NCI-H345 treated with DMSO at 0.1 percent for 48 hours (cell line): Measurements from ENCODE around the gene PRKRA.
A peak's percentile ranks its signal among the peaks of the same experiment; 100 is the strongest.
"Not testable (repeated sequence)": the region's sequence is repeated elsewhere in the genome, so short reads cannot be mapped to it uniquely, and the experiment has no call there.

Experiments used
- DNase-seq: peaks from one replicate; lab custom pipeline; 2025; ENCODE audit not compliant: unreplicated experiment; lab: John Stamatoyannopoulos, UW

Gene PRKRA

DNA sequence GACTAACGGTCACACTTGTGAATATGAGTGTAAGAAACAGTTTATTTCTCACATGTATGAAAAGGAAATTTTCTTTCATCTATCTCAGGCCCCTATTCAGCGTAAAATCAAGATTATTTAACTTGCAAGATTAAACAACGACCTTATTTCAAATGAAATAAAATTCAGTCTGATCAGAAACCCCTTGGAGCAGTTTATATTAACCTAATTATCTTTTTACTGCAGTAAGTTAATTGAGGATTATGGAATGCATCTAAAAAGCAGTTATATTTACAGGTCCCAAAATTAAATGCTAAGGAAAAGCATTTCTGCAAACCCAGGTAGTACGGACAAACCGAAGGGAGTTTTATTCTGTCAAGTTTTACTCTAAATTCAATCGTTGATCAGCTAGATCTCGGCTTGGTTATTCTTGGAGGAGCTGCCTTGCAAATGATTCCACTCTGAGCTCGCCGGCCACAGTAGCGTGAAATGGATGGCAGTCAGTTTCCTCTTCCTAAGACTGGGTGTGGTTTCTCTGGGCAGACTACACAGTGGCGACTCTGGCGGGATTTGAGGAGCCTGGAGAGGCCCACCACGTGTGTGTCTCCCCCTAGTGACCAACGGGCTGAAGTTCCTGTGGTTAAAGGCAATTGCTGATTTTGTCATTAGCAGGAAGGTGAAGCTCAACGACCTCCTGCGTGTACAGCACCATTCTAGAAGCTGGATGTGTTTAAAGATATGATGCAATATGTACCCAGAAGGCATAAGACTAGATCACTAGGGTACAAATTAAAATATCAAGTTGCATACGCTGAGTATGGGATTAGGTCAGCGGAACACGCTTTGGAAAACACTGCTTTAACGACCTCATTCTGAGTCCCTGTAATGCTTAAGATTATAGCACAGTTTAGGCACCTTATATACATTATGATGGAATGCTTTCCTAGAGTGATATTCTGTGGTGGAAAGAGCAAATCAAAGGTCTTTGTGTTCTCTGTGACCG lies 36.4 kb downstream of the PRKRA start:
- peak; percentile 96 for DNase-seq

DNA sequence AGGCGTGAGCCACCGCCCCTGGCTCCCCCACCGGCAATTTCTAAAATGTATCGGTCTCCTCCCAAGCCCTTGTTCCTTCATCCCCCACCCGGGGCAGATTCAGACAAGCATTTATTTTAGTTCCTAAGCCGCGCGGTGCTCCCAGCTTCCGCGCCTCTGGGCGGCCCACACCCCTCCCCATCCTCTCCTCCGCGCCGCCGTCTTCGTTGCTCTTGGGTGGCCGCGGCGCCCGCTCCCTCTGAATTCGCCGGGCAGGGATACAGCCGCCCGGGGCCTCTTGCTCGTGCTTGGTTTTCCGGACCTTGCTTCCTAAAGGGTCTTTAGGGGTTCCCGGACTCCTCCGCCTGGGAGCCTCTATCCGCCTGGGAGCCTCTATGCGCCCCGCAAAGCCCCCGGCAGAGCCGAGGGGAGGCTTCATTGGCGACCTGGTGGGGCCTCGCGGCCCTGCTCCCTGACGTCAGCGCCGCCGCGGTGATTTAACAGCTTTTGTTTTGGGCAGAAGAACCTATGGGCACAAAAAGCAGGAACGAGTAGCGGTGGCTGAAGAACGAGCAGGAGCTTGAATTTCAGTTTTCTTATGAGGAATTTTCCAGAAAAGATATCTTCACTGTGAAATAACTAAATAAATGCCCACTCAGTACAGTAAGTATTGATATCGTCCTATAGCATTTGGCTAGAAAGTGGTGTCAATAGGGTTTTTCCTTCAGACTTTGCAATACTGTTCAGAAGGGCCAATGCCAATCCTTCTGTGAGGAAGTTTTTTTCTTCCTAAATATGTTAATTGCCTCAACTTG lies 37.3 kb downstream of the PRKRA start:
- peak; percentile 79 for DNase-seq

GRCh38 chr2:178412453-178412852 lies 38.5 kb downstream of the PRKRA start:
- not testable (repeated sequence) for DNase-seq

DNA sequence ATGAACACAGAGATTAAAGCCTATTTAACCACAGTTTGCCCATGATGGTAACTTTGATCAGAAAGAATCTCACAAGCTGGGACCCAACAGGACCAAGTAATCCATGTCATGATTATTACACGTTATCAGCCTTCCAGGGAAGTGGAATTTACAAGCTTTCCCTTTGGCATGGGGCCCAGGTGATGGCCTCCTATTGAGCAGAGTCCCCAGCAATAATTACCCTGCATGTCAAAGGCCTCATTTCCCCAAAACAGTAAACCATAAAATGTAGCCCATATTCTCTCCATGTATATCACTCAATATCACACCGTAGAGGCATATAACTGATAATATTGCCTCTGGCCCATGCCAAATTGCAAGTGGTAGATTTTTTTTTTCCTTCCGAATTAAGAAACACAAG lies 38.9 kb downstream of the PRKRA start:
- DNase-seq = no peak

GRCh38 chr2:178409261-178409660 lies 41.7 kb downstream of the PRKRA start:
- DNase-seq = no peak

GRCh38 chr2:178404368-178404767 lies 46.6 kb downstream of the PRKRA start:
- DNase-seq = no peak

DNA sequence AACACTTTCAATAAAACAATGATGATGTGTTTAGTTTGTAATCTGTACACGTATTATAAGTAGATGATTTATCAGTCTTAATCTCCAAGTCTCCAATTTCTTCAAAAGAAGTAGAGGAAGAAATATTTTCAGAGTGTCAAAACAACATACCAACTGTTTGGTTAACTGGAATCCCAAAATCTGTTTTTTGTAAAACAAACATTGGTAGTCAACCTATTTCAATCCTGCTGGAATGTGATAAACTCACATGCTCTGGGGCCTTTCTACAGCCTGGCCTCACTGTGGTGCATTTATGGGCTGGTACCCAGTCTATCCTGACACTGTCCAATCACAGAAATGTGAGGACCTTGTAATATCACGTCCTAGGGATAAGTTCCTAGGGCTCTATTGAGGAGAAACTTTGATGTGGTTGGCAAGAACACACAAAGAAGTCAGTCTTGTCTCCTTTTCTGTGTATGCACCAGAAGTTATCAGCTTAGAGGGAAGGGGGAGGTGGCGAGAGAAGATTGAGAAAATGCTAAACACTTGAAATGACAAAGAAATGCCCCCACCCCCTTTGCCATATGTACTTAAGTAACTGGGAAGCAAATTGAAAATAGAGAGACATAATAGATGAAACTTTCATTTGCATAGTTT lies 47.2 kb downstream of the PRKRA start:
- no peak for DNase-seq

DNA sequence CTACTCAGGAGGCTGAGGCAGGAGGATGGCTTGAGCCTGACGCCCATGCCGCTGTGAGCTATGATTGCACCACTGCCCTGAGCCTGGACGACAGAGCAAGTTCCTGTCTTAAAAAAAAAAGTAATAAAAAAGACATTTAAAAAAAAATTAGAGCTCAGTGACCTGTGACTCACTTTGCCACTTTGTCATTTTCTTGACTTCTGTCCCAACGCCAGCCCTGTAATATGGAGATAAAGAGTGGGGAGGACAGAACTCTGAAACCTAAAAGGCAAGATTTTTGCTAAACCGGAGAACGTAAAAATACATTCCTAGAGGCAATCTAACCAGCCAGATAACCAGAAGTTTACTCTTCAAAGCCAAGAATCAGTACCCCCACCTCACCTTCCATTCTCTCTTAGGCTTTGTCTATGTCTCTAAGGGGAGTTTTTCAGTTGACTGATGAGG lies 49.0 kb downstream of the PRKRA start:
- no peak for DNase-seq

DNA sequence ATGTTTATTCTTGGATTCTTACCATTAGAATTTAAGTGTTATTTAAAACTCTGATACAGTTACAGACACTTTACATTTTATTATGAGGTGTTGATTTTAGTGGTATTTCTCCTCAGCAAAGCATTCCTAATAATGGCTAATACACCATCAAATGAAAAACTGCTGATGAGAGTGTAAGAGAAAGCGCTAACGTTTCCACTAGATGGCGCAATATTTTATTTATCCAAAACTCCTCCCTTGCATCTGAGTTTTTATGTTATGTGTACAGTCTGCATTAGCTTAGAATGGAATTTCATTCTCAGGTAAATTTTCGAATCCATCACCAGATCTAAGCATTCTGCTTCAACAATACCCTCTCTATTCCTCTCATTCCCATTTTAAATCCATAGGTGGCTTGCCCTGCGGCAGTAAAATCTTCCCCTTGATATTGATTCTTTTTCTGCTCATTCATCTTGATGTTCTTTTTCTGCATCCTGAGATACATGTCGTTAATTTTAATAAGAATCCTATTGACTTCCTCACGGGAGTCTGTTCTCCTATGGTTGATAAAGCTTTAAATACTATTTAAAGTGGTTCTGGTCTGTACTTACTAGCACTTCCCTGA lies 53.9 kb downstream of the PRKRA start:
- DNase-seq = peak; percentile 39

DNA sequence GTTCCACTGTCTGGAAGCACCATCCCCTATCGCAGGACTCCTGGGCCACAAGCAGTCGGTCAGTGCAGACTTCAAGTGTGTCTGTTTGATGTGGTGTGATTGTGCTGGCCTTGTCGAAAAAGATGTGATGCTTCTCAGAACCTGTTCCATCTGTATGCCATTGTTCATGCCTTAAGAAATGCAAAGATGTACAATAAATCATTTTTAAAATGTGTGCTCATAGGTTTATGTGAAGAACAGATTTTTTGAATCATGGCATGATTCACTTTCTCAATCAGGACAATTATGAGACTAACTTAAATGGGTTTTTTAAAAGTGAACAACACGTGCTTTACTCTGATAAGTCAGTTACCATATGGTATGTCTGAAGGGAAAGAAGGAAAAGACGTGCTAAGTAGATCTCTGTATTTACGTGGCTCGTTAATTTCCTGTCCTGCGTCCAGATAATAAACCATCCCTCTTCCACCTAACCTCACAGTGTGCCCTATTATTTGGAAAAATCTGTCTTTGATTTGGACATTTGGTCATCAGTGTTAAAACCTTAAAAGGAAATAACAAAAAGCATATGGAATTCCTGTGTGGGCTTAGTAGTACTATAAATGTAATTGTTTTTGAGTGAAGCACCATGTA lies 54.9 kb downstream of the PRKRA start:
- no peak for DNase-seq

DNA sequence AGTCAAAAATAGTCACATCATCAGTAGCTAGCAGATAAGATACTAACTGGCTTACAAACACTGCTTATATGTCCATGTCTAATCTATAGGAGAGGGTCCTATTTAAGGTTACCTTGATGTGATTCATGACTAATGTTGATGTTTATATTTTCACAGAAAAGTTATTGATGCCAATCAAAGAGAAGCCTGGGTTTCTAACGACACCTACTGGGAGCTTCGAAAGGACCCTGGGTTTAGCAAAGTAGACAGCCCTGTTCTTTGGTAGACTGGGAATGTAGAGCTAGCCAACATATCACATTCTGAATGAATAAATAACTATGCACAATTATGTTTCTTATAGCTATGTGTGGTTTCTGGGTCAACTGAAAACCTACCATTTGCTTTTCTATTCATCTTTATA lies 55.7 kb downstream of the PRKRA start:
- no peak for DNase-seq

DNA sequence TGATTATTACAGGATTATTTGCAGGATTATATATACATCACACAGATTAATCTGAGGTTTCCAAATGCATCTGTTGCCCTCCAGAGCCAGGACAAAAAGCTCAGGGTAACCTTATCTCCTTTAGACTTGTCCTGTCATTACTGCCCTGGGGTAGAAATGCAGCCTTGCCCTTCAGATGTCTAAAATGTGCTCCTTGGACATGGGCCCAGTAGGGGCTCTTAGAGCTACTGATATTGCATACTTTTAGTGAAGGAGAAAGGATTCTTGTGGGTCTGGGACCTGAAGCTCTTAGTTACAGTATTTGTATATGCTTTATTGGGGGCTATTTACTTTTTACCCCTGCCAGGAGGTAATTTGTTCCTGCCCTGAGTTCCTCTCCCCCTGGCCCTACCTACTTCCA lies 56.1 kb downstream of the PRKRA start:
- DNase-seq = no peak

GRCh38 chr2:178392215-178392614 lies 58.8 kb downstream of the PRKRA start:
- DNase-seq = no peak

- no peak for DNase-seq
Measured at GRCh38 chr2:178391701-178392100, 59.3 kb downstream of the PRKRA start.

DNA sequence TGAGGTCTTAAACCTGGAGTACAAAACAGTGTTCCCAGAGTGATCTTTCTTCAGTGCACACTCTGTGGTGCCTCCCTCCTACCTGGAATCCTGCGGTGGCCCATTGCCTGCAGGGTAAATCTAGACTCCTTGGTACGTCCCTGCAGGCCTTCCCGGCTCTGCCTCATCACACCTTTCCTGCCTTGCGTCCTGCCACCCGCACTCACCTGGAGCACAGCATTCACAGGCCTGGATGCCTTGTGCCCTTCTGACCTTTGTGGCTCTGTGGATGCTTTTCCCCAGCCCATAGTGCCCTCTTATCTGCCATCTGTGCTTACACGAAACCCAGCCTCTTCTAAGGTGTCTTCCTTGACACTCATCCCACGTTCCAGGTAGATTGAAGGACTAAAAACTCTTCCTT lies 62.7 kb downstream of the PRKRA start:
- DNase-seq = no peak

GRCh38 chr2:178386986-178387597 lies 63.9 kb downstream of the PRKRA start:
- DNase-seq = no peak

DNA sequence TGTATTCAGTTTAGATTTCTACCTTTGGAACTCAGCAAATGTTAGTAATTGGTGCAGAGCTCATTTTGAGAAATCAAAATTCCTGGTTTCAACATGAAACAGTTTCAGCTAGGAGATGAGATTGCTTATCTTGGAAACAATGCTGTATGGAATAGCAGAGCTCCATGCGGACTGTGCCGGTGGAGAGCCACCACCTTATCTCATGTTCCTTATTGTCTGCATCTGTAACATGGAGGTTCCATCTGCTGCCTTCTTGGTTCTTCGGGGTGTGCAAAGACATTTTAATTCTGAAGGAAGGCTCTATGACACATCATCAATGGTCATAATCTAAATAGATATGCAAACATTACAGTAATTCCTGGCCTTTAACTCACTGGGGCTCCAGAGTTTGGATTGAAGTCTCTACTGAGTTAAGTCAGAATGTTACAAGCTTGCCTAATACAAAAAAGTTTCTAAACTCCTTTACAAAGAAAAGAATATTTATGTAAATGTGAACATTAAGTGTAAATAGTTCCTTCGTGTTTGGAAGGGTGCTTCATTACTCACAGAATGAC lies 65.3 kb downstream of the PRKRA start:
- no peak for DNase-seq

GRCh38 chr2:178383718-178384117 lies 67.3 kb downstream of the PRKRA start:
- DNase-seq = no peak
